ENCODE results near the gene TAOK1.
"Not testable (repeated sequence)": the region's sequence is repeated elsewhere in the genome, so short reads cannot be mapped to it uniquely, and the experiment has no call there.

The TAOK1 gene

GRCh38 chr17:29546830-29547229 lies 156.7 kb downstream of the TAOK1 start:
- DNase-seq (ENCODE audit: low read depth), result no peak

GRCh38 chr17:29549177-29549923 lies 159.2 kb downstream of the TAOK1 start:
- no peak for DNase-seq (ENCODE audit: low read depth)

- DNase-seq (ENCODE audit: low read depth), result no peak
Observed at GRCh38 chr17:29555840-29556239, 165.7 kb downstream of the TAOK1 start.

GRCh38 chr17:29557085-29557738 lies 167.0 kb downstream of the TAOK1 start:
- DNase-seq (ENCODE audit: low read depth), result peak; percentile 19

GRCh38 chr17:29557739-29558116 lies 167.6 kb downstream of the TAOK1 start:
- DNase-seq (ENCODE audit: low read depth), result no peak

GRCh38 chr17:29558139-29558538 lies 168.0 kb downstream of the TAOK1 start:
- DNase-seq (ENCODE audit: low read depth), result not testable (repeated sequence)

- no peak for DNase-seq (ENCODE audit: low read depth)
Observed at GRCh38 chr17:29559640-29560039, 169.5 kb downstream of the TAOK1 start.

- DNase-seq (ENCODE audit: low read depth), result no peak
Observed at GRCh38 chr17:29560316-29560715, 170.2 kb downstream of the TAOK1 start.

GRCh38 chr17:29561554-29562517 lies 171.7 kb downstream of the TAOK1 start:
- DNase-seq (ENCODE audit: low read depth), result no peak

GRCh38 chr17:29562615-29563014 lies 172.5 kb downstream of the TAOK1 start:
- DNase-seq (ENCODE audit: low read depth), result no peak

GRCh38 chr17:29563816-29564215 lies 173.7 kb downstream of the TAOK1 start:
- DNase-seq (ENCODE audit: low read depth), result no peak

GRCh38 chr17:29565643-29566472 lies 175.7 kb downstream of the TAOK1 start:
- no peak for DNase-seq (ENCODE audit: low read depth)

GRCh38 chr17:29566473-29567303 lies 176.5 kb downstream of the TAOK1 start, which contains the start of gene ABHD15:
ABHD15 (minus strand) TSS chr17:29567037; CDS start chr17:29566966, 71 bp downstream.
- DNase-seq (ENCODE audit: low read depth), result peak; percentile 68

- peak; percentile 41 for DNase-seq (ENCODE audit: low read depth)
Observed at GRCh38 chr17:29567304-29567553, 177.1 kb downstream of the TAOK1 start.

GRCh38 chr17:29567554-29568330 lies 177.6 kb downstream of the TAOK1 start:
- peak; percentile 75 for DNase-seq (ENCODE audit: low read depth)

GRCh38 chr17:29568331-29569244 lies 178.4 kb downstream of the TAOK1 start, which contains the start of gene TP53I13:
TP53I13 (plus strand) TSS chr17:29568701; CDS start chr17:29568759, 58 bp downstream.
- DNase-seq (ENCODE audit: low read depth), result peak; percentile 87

- peak; percentile 82 for DNase-seq (ENCODE audit: low read depth)
Observed at GRCh38 chr17:29569245-29569950, 179.2 kb downstream of the TAOK1 start.

- no peak for DNase-seq (ENCODE audit: low read depth)
Observed at GRCh38 chr17:29570521-29570920, 180.4 kb downstream of the TAOK1 start.
